GM21526 (cell line): ENCODE data around the gene TTC16.

Source experiments
- ATAC-seq: cut with Tn5 transposase; IDR thresholded peaks from one replicate; pipeline ENCODE4 v1.9.1; 2021; ENCODE audit warnings: moderate library complexity; ENCODE audit not compliant: unreplicated experiment, low FRiP score

The TTC16 gene

GRCh38 chr9:127694890-127695720 is 20.8 kb upstream of the TTC16 start:
- ATAC-seq: no peak

GRCh38 chr9:127697575-127697974 is 18.3 kb upstream of the TTC16 start:
- ATAC-seq: no peak

- no peak for ATAC-seq
Measured at GRCh38 chr9:127698386-127698785, 17.5 kb upstream of the TTC16 start.

- peak; percentile 88 for ATAC-seq
Measured at GRCh38 chr9:127698985-127699670, 16.8 kb upstream of the TTC16 start.

GRCh38 chr9:127700140-127700539 is 15.7 kb upstream of the TTC16 start:
- no peak for ATAC-seq

GRCh38 chr9:127700594-127701255 is 15.2 kb upstream of the TTC16 start:
- ATAC-seq: no peak

GRCh38 chr9:127703289-127703946 is 12.5 kb upstream of the TTC16 start:
- no peak for ATAC-seq

GRCh38 chr9:127705577-127706379 is 10.1 kb upstream of the TTC16 start:
- no peak for ATAC-seq

- no peak for ATAC-seq
Measured at GRCh38 chr9:127706836-127707241, 9.0 kb upstream of the TTC16 start, which contains the start of gene CFAP157. CFAP157 (plus strand) TSS chr9:127706988; CDS start chr9:127707032, 44 bp downstream.

- ATAC-seq: no peak
Measured at GRCh38 chr9:127707766-127708165, 8.1 kb upstream of the TTC16 start.

- ATAC-seq: no peak
Measured at GRCh38 chr9:127708952-127709587, 6.8 kb upstream of the TTC16 start.

GRCh38 chr9:127710204-127710783 is 5.6 kb upstream of the TTC16 start:
- no peak for ATAC-seq

GRCh38 chr9:127711226-127711701 is 4.6 kb upstream of the TTC16 start:
- ATAC-seq: no peak

GRCh38 chr9:127711831-127712274 is 4.0 kb upstream of the TTC16 start:
- ATAC-seq: no peak

- no peak for ATAC-seq
Measured at GRCh38 chr9:127712371-127712770, 3.5 kb upstream of the TTC16 start.

GRCh38 chr9:127712867-127713266 is 3.0 kb upstream of the TTC16 start:
- no peak for ATAC-seq

GRCh38 chr9:127714020-127714750 is 1.7 kb upstream of the TTC16 start:
- ATAC-seq: no peak

GRCh38 chr9:127714951-127715469 is 869 bp upstream of the TTC16 start:
- no peak for ATAC-seq
